ENCODE results near the gene IL31.

The IL31 gene

DNA sequence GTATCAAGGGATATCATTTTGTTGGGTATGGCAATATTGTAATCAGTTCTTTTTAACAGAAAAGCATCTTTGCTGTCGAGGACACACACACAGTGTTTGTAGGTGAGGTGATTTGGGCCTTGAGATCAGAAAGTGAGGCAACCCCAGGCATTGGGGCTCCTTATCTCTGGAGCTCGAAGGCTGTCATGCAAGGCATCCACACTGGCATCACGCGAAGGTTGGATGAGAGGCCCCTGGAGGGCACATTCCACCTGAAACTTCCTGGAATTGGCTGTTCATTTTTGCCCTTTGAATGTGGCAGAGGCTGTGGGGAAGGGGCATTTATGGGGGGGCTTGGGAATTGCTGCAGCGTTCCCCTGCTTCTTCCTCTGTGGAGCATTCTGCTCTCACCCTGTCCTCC is 45.5 kb downstream of the IL31 start:
- no peak for DNase-seq (ENCODE audit: low spot score)

DNA sequence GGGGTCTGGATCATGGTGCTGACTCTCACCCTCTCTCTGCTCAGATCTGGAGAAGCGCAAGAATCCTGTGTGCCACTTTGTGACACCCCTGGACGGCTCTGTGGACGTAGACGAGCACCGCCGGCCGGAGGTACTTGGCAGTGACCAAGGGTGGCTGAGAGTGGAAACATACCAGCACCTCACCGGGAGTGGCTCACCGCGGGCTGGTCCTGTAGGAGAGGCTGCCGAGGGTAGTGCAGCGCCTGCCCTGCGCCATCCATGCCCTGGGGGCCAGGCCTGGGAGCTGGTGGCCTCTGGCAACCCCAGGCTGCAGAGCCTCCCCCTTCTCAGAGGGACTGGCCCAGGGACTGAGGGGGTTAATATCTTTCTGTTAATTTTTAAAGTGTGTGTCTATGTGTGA is 46.2 kb downstream of the IL31 start:
- no peak for DNase-seq (ENCODE audit: low spot score)

GRCh38 chr12:122126713-122127597 is 47.1 kb downstream of the IL31 start:
- no peak for DNase-seq (ENCODE audit: low spot score)

GRCh38 chr12:122126342-122126635 is 47.7 kb downstream of the IL31 start:
- no peak for DNase-seq (ENCODE audit: low spot score)

DNA sequence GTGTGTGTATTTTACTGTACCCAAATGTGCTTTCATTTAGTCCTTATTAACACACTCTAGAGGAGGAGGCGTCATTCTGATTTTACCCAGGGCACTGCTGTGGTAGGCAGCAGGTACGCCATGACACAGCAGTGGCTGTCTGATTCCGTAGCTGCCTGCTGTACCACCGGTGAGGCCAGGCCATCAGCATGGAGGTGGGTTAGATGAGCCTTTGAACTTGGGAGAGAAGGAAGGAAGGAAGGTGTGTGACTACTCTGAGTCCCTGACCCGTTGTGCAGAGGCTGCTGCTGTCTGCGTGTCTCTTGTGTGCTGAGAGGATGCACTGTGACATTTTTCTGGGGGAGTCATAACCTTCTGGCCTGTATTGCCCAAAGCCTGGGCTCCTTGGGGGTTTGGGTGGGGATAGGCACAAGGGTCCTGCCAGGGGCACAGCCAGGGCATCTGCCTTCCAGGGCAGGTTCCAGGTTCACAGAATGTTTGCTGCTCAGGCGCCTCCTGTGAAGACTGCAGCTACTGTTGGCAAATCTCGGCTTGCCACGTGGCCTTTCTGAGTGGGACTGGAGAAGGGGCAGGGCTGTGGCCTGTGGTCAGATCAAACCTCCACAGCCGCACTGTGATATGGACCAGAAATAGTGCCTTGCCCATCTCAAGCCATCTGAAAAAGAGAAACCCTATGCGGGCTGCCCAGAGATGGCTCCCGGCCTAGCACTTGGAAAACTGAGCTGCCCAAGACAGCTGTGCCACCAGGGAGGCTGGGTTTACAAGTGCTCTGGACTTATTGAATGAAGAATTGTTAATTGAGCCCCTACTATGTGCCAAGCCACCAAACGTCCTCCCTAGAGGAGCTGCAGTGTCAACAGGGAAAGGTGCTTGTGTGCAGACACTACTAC is 48.3 kb downstream of the IL31 start:
- no peak for DNase-seq (ENCODE audit: low spot score)

GRCh38 chr12:122124370-122124769 is 49.7 kb downstream of the IL31 start:
- DNase-seq (ENCODE audit: low spot score), result no peak

DNA sequence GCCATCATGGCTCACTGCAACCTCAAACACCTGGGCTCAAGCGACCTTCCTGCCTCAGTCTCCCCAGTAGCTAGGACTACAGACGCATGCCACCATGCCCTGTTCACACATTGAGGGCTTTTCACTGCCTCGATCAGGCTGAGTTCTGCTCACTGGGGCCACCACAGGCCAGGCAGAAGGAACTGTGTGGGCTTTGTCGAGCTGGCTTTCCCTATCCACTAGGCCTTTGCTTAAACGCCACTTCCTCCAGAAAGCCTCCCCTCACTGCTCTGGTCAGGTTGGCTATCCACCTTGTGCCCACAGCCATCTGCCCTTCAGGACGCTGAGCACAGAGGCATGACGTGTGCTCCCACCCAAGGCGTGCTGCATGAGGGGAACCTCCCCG is 50.3 kb downstream of the IL31 start:
- no peak for DNase-seq (ENCODE audit: low spot score)

DNA sequence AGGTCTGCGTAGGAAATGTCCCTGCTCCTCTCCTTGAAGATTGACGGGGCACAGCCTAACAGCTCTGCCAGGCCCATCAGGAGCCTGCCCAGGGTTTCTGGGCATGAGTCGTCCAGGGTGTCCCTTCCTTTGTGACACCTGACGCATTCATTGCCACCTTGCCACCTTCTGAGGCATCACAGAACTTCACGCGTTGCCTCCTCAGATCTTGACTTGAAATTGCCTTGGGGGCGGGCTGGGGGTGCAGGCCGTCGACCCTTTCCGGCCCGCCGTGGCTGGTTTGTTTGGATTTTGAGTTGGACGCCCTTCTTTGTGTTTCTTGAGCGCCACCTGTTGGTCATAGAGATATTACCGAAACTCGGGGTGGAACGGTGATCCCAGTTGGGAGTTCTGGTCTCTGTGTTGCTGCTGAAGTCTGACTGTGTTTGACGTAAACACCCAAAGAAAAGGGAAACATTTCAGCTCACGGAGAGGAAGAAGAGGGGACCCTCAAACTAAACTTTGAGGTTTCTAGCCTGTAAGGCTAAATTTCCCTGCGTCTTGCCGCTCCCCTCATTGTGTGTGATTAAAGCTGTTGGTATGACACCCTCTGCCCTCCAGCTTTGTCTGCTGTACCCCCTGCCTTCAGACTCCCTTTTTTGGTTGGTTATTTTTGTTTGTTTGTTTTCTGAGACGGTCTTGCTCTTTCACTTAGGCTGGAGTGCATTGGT is 50.8 kb downstream of the IL31 start:
- DNase-seq (ENCODE audit: low spot score), result peak; percentile 65
